Tibial nerve (tissue), 3 donors: ENCODE measurements around the gene ATP6V1F.

Experiments used
- POLR2A ChIP-seq, 2 donors: fragments of 450-650 bp; IDR thresholded peaks; one replicate each; pipeline ENCODE4 v1.6.1; 2017; ENCODE audit warnings: antibody characterized with exemption in 2 of 2, mild to moderate bottlenecking in 2 of 2, moderate library complexity in 2 of 2
- TF ChIP-seq, protein P1 (sequence below), 5 experiments: fragments of 200-600 bp in 3 of 5; fragments of 450-650 bp in 2 of 5; sonication (generic) in 3 of 5; IDR thresholded peaks; one replicate each; pipeline ENCODE4 v1.5.1; 2016 to 2019; ENCODE audit warnings: antibody characterized with exemption in 5 of 5, mild to moderate bottlenecking in 3 of 5, moderate library complexity in 2 of 5

DNA sequence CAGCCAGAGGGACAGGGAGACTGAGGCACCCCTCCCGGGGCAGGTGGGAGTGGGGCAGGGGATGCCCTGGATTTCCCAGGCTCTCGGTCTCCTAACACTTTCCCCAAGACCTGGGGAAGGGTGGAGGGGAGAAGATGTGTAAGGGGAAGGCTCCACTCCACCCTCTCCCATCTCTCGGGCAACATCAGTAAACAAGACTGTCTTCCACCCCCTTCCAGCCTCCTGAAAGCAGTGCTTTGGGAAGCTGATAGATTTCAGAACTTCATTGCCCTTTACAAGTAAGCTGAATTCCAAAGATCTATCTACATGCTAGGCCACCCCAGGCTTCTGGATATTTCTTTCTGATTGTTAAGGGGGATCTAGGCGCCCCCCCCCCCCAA is 28.7 kb upstream of the ATP6V1F start:
- TF ChIP-seq POLR2A (IDR thresholded peaks at IDR 0.05), result no peak
- TF ChIP-seq, protein P1, sequence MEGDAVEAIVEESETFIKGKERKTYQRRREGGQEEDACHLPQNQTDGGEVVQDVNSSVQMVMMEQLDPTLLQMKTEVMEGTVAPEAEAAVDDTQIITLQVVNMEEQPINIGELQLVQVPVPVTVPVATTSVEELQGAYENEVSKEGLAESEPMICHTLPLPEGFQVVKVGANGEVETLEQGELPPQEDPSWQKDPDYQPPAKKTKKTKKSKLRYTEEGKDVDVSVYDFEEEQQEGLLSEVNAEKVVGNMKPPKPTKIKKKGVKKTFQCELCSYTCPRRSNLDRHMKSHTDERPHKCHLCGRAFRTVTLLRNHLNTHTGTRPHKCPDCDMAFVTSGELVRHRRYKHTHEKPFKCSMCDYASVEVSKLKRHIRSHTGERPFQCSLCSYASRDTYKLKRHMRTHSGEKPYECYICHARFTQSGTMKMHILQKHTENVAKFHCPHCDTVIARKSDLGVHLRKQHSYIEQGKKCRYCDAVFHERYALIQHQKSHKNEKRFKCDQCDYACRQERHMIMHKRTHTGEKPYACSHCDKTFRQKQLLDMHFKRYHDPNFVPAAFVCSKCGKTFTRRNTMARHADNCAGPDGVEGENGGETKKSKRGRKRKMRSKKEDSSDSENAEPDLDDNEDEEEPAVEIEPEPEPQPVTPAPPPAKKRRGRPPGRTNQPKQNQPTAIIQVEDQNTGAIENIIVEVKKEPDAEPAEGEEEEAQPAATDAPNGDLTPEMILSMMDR (IDR thresholded peaks at IDR 0.05), result no peak
